Heart left ventricle (tissue), 16 donors: ENCODE measurements around the gene ADA. TPM values are rescaled to one million over a fixed set of nuclear protein-coding genes. Genes with fewer than 3 reads are reported as not detected.

Experiments
- ATAC-seq, 4 donors: fragments of 200-7000 bp; cut with Tn5 transposase; one replicate each; pipeline ENCODE4 v1.9.1; 2020 to 2022; ENCODE audit warnings: moderate library complexity in 4 of 4, mild to moderate bottlenecking in 3 of 4, moderate number of reproducible peaks in 1 of 4
- DNase-seq, 5 donors: peaks; one replicate each; pipeline ENCODE4 v3.0.0-alpha.2; 2020
- H3K27ac ChIP-seq, 12 donors: fragments of 200-600 bp; sonication (generic) in 4 of 12; one replicate each; pipeline versions ENCODE4 v1.5.0 to v1.8.0; 2016 to 2022; ENCODE audit warnings: mild to moderate bottlenecking in 2 of 12
- H3K27me3 ChIP-seq, 9 donors: fragments of 200-600 bp; sonication (generic) in 2 of 9; one replicate each; pipeline versions ENCODE4 v1.5.1 to v1.8.0; 2016 to 2022; ENCODE audit warnings: mild to moderate bottlenecking in 3 of 9
- H3K36me3 ChIP-seq, 9 donors: fragments of 200-600 bp; sonication (generic) in 2 of 9; one replicate each; pipeline versions ENCODE4 v1.5.0 to v1.8.0; 2018 to 2022; ENCODE audit warnings: mild to moderate bottlenecking in 2 of 9
- H3K4me1 ChIP-seq, 12 donors: fragments of 200-600 bp; sonication (generic) in 4 of 12; one replicate each; pipeline versions ENCODE4 v1.5.0 to v1.8.0; 2016 to 2022; ENCODE audit warnings: mild to moderate bottlenecking in 3 of 12
- H3K4me3 ChIP-seq, 12 donors: fragments of 200-600 bp; sonication (generic) in 4 of 12; one replicate each; pipeline versions ENCODE4 v1.5.0 to v1.8.0; 2017 to 2022; ENCODE audit warnings: mild to moderate bottlenecking in 9 of 12, moderate library complexity in 4 of 12
- H3K9me3 ChIP-seq, 12 donors: fragments of 200-600 bp; sonication (generic) in 4 of 12; one replicate each; pipeline versions ENCODE4 v1.5.0 to v1.8.0; 2016 to 2022; ENCODE audit warnings: mild to moderate bottlenecking in 1 of 12
- CTCF ChIP-seq, 12 donors: fragments of 200-600 bp; sonication (generic) in 4 of 12; IDR thresholded peaks; one replicate each; pipeline versions ENCODE4 v1.5.0 to v1.8.0; 2018 to 2022; ENCODE audit warnings: antibody characterized with exemption in 12 of 12, mild to moderate bottlenecking in 5 of 12
- POLR2A ChIP-seq, 2 donors: fragments of 450-650 bp; IDR thresholded peaks; one replicate each; pipeline ENCODE4 v1.6.1; 2017; ENCODE audit warnings: antibody characterized with exemption in 2 of 2, mild to moderate bottlenecking in 2 of 2, moderate library complexity in 2 of 2
- WGBS, 4 donors: extraction: QIAGEN DNeasy Blood & Tissue Kit in 2 of 4; methylation state at CpG; one replicate each; pipeline versions ENCODE4 v1.1.5 to v1.1.7; 2013 to 2018; 5-methylcytosine and 5-hydroxymethylcytosine counted together
- intact Hi-C, 10 donors: fragments of 100-400 bp; cut with DNase I; formaldehyde crosslinking; loops; one replicate each; pipeline versions ENCODE4 v1.11.1 to v1.14.2; 2022
- polyA plus RNA-seq, 2 donors: library from polyadenylated mRNA; stranded (reverse); fragments of 200-250 nt; gene quantifications; one replicate each; pipeline ENCODE4 v1.2.3, GENCODE V29; 2013
- total RNA-seq, 9 donors: library from RNA; depleted of rRNA in 2 of 9; stranded (reverse); fragments of >200 nt in 2 of 9; fragmentation: NEBNext Ultra II Directional in 3 of 9; extraction: Animal tissue kit (Norgen Biotek cat#: 25700) in 3 of 9; gene quantifications; one replicate each; pipeline versions ENCODE4 v1.1.0 to v1.2.4, GENCODE V29; 2016 to 2023
- donor health status: ischemic (EF 13 %, LVEDD 7.1; RV severe dilation, severe dysfunction).
- donor health status: healthy with polysubstance abuse.
- donor health status: DM: no; HTN: yes; CAD: no.
- donor health status: DM: no; HTN: no; CAD: no.
- donor health status: ischemic (EF 25% LVEDD 6.9; RV normal size, moderate dysfunction).
- donor health status: ischemic (EF 25% LVEDD 5.7; RV mildly dilated, moderate dysfunction).
- donor health status: healthy.
- donor health status: DM: yes; HTN: yes; CAD: no.
- donor health status: ischemic (EF 35%, LVEDD 5.7; RV mildly dilated, moderate dysfunction).
- donor health status: nonischemic (EF 11% LVEDD 7.7; RV severe dilation, severe dysfunction).
- donor health status: DM: yes; HTN: yes; CAD: no.
- donor health status: PGD.
- donor health status: ischemic (EF 29% LVEDD 5.4; RV normal size, mild dysfunction).
- donor health status: nonischemic (EF 23%, LVEDD 6.1; RV moderate dilation, normal function).

Gene ADA
- total and polyA plus RNA-seq, 11 donors = 2.5 to 11.5 (median 6.4) TPM

GRCh38 chr20:44642203-44643153, 9.0 kb downstream of the ADA start:
- Histone ChIP-seq H3K4me1 (peaks cover 6 to 73% (median 51%) of the 10 kb centered on the region in 12 donors), H3K27ac (peak overlapping the region; percentile 52 to 89 (median 82))
- DNase-seq = peak; percentile 66 to 86 (median 79)

DNA sequence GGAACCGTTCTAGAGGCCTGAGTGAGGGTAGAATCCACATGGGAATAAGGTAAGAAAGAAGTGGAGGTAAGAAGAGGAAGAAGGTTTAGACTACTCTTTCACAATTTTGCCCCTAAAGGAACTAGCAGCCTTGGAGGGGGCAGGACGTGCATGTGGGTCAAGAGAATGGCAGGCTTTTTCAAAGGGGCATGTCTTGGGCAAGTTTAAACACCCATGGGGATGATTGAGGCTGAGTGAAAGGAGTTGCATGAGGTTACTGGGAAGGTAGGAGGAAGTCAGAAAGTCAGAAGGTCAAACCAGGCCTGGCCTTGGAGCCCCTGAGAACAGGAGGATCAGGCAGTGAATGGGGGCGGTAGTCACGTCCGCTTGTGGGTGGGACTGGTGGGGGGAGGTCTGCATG, 10.2 kb downstream of the ADA start:
- peak overlapping the region in 3 of 12 donors; percentile 84 to 89 (median 84) for H3K27ac ChIP-seq
- no peak overlapping the region for H3K4me3 ChIP-seq
- peaks cover 0 to 4% (median 0%) of the 10 kb centered on the region in 9 donors for H3K36me3 ChIP-seq
- H3K9me3 ChIP-seq = peaks cover 0 to 4% (median 0%) of the 10 kb centered on the region in 12 donors
- TF ChIP-seq CTCF (IDR thresholded peaks at IDR 0.05) = no peak
- no peak for TF ChIP-seq POLR2A (IDR thresholded peaks at IDR 0.05)
- ATAC-seq = no peak
- 79 to 93% (median 84%) methylated on average over 5 of the region's 5 CpGs for WGBS, 4 donors
- DNase-seq = no peak
- no peaks in the 10 kb centered on the region for H3K27me3 ChIP-seq
- H3K4me1 ChIP-seq = peaks cover 6 to 77% (median 50%) of the 10 kb centered on the region in 12 donors
- intact Hi-C loops = no loop called here

More at GRCh38 chr20:44642203-44643153, 9.0 kb downstream of the ADA start:
- intact Hi-C loops = no loop called here
- H3K4me3 ChIP-seq = peak overlapping the region in 9 of 12 donors; percentile 9 to 40 (median 27)
- TF ChIP-seq CTCF (IDR thresholded peaks at IDR 0.05) (no peak), POLR2A (IDR thresholded peaks at IDR 0.05) (no peak)
- H3K36me3 ChIP-seq = peaks cover 0 to 4% (median 0%) of the 10 kb centered on the region in 9 donors
- H3K27me3 ChIP-seq = no peaks in the 10 kb centered on the region
- peak; percentile 49 to 71 (median 58) for ATAC-seq
- 18 to 21% (median 18%) methylated on average over 17 of the region's 17 CpGs for WGBS, 4 donors
- peaks cover 0 to 4% (median 0%) of the 10 kb centered on the region in 12 donors for H3K9me3 ChIP-seq

- ATAC-seq (no peak), DNase-seq (no peak)
- no peak overlapping the region for H3K27ac ChIP-seq
- peaks cover 0 to 7% (median 0%) of the 10 kb centered on the region in 9 donors for H3K36me3 ChIP-seq
- peaks cover 0 to 4% (median 0%) of the 10 kb centered on the region in 12 donors for H3K9me3 ChIP-seq
- H3K4me3 ChIP-seq = no peak overlapping the region
- H3K4me1 ChIP-seq = peaks cover 6 to 77% (median 50%) of the 10 kb centered on the region in 12 donors
- H3K27me3 ChIP-seq = no peaks in the 10 kb centered on the region
- 92 to 96% (median 94%) methylated on average over 2 of the region's 2 CpGs for WGBS, 4 donors
- TF ChIP-seq CTCF (IDR thresholded peaks at IDR 0.05) = no peak
- no peak for TF ChIP-seq POLR2A (IDR thresholded peaks at IDR 0.05)
- intact Hi-C loops = no loop called here
These were observed 11.0 kb downstream of the ADA start for GRCh38 chr20:44640522-44640921.
